Karpas-422 (cell line): ENCODE data around the gene PHF20. TPM values are rescaled to one million over a fixed set of nuclear protein-coding genes. Genes with fewer than 3 reads are reported as not detected.

Experiments used
- DNase-seq: peaks from one replicate; pipeline ENCODE4 v3.0.0-alpha.2; 2015
- H2AFZ ChIP-seq: fragments of 200-600 bp; sonication (generic); 2 replicates; pipeline ENCODE4 v1.6.1; 2014; ENCODE audit warnings: antibody characterized with exemption, low read length, mixed read lengths
- H3K27ac ChIP-seq: fragments of 200-600 bp; sonication (generic); 2 replicates; pipeline ENCODE4 v1.5.1; 2014; ENCODE audit warnings: mild to moderate bottlenecking, low read length, moderate library complexity
- H3K27me3 ChIP-seq: fragments of 200-600 bp; sonication (generic); 2 replicates; pipeline ENCODE4 v1.6.1; 2014; ENCODE audit warnings: low read length, mixed read lengths
- H3K36me3 ChIP-seq: fragments of 200-600 bp; sonication (generic); 2 replicates; pipeline ENCODE4 v1.6.1; 2014; ENCODE audit warnings: low read length, mixed read lengths; ENCODE audit not compliant: insufficient read depth
- H3K4me1 ChIP-seq: fragments of 200-600 bp; sonication (generic); 2 replicates; pipeline ENCODE4 v1.6.1; 2014; ENCODE audit warnings: mild to moderate bottlenecking, low read length, mixed read lengths
- H3K4me2 ChIP-seq: fragments of 200-600 bp; sonication (generic); 2 replicates; pipeline ENCODE4 v1.6.1; 2014; ENCODE audit warnings: low read length, low read depth, mild to moderate bottlenecking; ENCODE audit not compliant: poor library complexity, severe bottlenecking
- H3K4me3 ChIP-seq: fragments of 200-600 bp; sonication (generic); 2 replicates; pipeline ENCODE4 v1.5.1; 2014; ENCODE audit warnings: mild to moderate bottlenecking, antibody characterized with exemption, low read length, mixed read lengths
- H3K79me2 ChIP-seq: fragments of 200-600 bp; sonication (generic); 2 replicates; pipeline ENCODE4 v1.6.1; 2014; ENCODE audit warnings: mild to moderate bottlenecking, low read length, mixed read lengths
- H3K9ac ChIP-seq: fragments of 200-600 bp; sonication (generic); 2 replicates; pipeline ENCODE4 v1.6.0; 2014; ENCODE audit warnings: low read length
- H3K9me2 ChIP-seq: fragments of 200-600 bp; sonication (generic), shearing (Covaris generic); replicated peaks from 2 replicates; pipeline ENCODE4 v1.6.0; 2014; ENCODE audit warnings: mild to moderate bottlenecking, low read length, moderate library complexity; ENCODE audit not compliant: insufficient read depth
- H3K9me3 ChIP-seq: fragments of 300-700, 200-600 bp; sonication (generic); 2 replicates; pipeline ENCODE4 v1.6.1; 2014; ENCODE audit warnings: low read length, mixed read lengths
- H4K20me1 ChIP-seq: fragments of 200-600 bp; sonication (generic); 2 replicates; pipeline ENCODE4 v1.6.1; 2014; ENCODE audit warnings: mild to moderate bottlenecking, antibody characterized with exemption, low read length, low read depth; ENCODE audit not compliant: insufficient read depth
- total RNA-seq: library from RNA; depleted of rRNA; stranded (reverse); fragments of >200 nt; shearing (Covaris generic); gene quantifications from 2 replicates; pipeline ENCODE4 v1.2.3, GENCODE V29; 2014; ENCODE audit warnings: low replicate concordance

PHF20 gene
- total RNA-seq, 1 experiment from 2014 or later: 27.8 TPM

DNA sequence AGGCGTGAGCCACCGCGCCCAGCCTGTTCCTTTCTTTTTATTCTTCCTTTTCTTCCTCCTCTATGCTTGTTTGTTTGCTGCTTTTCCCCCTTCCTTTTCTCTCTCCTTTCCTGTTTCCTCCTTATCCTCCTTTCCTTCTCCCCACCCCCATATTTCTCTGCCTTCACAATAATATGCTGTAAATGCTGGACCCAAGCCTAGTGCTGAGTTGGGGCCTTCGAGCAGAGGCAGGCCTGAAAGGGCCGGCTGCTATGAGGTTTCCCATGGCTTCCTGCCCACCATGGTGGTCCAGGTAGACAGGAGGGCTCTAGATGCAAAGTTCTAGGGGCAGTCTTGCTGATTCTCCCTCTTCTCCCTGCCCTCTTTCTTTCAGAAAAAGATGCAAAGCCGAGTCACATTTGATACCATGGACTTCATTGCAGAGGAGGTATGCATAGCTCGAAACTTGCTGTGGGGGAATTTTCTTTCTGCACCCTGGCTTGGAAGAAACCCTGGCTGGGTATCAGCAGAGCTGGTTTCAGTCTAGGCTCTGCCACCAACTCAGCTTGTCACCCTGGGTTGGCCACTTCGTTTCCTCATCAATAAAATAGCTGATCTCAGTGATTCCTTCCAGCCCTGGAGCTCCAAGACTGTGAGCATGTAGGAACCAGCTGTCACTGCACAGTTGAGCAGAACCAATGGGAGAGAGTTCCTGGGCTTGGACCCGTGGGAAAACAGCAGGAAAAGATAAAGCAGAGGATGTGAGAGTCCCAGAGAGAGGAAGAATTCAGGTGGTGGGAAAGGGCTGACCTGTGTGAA lies 204.0 kb downstream of the PHF20 start:
- no peak for DNase-seq
- Histone ChIP-seq H3K4me3 (no peak overlapping the region), H2AFZ (no peak overlapping the region), H3K27me3 (no peaks in the 10 kb centered on the region), H3K36me3 (no peaks in the 10 kb centered on the region), H3K9me2 (no peaks in the 10 kb centered on the region), H3K9ac (no peak overlapping the region), H3K27ac (no peak overlapping the region), H3K4me2 (no peak overlapping the region), H3K9me3 (no peaks in the 10 kb centered on the region), H4K20me1 (no peaks in the 10 kb centered on the region), H3K79me2 (no peaks in the 10 kb centered on the region), H3K4me1 (peaks cover 31% of the 10 kb centered on the region)

DNA sequence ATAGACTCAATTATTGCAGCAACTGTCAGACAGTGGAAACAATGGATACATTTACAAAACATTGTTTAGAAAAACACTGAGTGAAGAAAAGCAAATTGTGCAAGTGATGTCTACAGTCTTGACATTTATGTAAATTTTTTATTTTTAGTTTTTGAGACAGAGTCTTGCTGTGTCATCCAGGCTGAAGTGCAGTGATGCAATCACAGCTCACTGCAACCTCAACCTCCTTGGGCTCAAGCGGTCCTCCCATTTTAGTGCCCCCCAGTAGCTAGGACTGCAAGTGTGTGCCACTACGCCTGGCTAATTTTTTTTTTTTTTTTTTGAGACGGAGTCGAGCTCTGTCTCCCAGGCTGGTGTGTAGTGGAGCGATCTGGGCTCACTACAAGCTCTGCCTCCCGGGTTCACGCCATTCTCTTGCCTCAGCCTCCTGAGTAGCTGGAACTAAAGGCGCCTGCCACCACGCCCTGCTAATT lies 206.3 kb downstream of the PHF20 start:
- Histone ChIP-seq H2AFZ (no peak overlapping the region), H3K79me2 (no peaks in the 10 kb centered on the region), H3K4me1 (peaks cover 31% of the 10 kb centered on the region), H3K9me2 (no peaks in the 10 kb centered on the region), H3K9me3 (no peaks in the 10 kb centered on the region), H3K27me3 (no peaks in the 10 kb centered on the region), H3K27ac (peak overlapping the region; percentile 51; the same call in 1 of the 2 replicates), H4K20me1 (no peaks in the 10 kb centered on the region), H3K36me3 (no peaks in the 10 kb centered on the region), H3K4me2 (peak overlapping the region; percentile 57), H3K4me3 (no peak overlapping the region), H3K9ac (no peak overlapping the region)
- peak; percentile 75 for DNase-seq

DNA sequence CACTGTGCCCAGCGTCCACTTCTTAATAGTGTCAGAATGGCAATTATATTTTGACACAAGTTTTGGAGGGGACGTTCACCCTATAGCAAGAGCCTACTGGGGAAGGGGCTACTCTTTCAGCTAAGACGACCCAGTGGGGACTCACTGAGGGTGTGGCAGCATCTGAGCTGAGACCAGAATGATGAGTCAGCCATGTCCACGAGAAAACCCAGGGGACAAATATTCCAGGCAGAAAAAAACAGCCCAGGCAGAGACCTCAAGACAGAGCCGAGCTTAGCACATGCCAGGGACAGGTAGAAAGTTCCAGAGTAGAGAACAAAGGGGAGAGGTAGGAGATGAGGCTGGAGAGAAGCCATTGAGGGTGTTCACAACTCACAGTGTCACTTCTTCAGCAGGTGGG lies 207.7 kb downstream of the PHF20 start:
- H3K36me3 ChIP-seq: no peaks in the 10 kb centered on the region
- no peak overlapping the region for H3K27ac ChIP-seq
- no peak overlapping the region for H3K4me2 ChIP-seq
- DNase-seq: no peak
- peaks cover 31% of the 10 kb centered on the region for H3K4me1 ChIP-seq
- no peaks in the 10 kb centered on the region for H3K27me3 ChIP-seq
- no peaks in the 10 kb centered on the region for H3K79me2 ChIP-seq
- no peak overlapping the region for H2AFZ ChIP-seq
- no peak overlapping the region for H3K4me3 ChIP-seq
- no peaks in the 10 kb centered on the region for H3K9me2 ChIP-seq
- H3K9ac ChIP-seq: no peak overlapping the region
- H3K9me3 ChIP-seq: no peaks in the 10 kb centered on the region
- H4K20me1 ChIP-seq: no peaks in the 10 kb centered on the region

DNA sequence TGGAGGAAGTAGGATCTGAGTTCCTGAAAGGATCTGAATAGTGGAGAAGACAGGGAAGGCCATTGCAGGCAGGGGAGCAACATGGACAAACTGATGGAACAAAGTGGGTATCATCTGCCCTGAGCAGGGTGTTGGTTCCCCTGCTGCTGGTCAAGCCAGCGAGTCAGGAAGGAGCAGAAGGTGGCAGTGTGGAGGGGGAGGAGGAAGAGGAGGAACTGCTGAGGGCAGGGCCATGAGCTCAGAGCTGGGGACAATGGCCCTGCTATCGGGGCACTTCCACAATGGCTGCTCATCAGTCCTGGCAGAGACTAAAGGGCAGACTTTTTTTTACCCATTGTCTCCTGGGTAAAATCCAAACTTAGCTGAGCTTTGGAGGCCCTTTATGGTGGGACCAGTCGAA lies 210.2 kb downstream of the PHF20 start:
- Histone ChIP-seq H3K27ac (no peak overlapping the region), H3K36me3 (no peaks in the 10 kb centered on the region), H3K9me3 (no peaks in the 10 kb centered on the region), H4K20me1 (no peaks in the 10 kb centered on the region), H3K27me3 (no peaks in the 10 kb centered on the region), H3K9me2 (no peaks in the 10 kb centered on the region), H3K4me2 (no peak overlapping the region), H3K79me2 (no peaks in the 10 kb centered on the region), H3K9ac (no peak overlapping the region), H2AFZ (no peak overlapping the region), H3K4me3 (no peak overlapping the region), H3K4me1 (peaks cover 40% of the 10 kb centered on the region)
- no peak for DNase-seq

DNA sequence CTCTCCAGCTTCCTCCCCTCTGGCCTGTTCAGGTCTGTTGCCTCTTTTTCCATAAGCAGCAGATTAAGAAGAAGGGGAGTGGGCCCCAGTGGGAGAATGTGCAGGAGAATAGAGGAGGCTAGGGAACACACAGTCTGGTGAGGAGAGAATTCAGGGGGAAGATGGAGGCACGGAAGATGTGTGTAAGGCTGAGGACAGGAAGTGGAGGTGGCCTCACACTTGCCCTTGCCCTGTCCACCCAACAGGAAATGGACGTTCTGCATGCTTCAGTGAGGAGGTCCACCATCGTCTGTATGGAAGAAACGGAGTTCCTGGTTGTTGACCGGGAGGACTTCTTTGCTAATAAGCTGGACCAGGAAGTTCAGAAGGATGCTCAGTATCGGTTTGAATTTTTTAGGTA lies 212.6 kb downstream of the PHF20 start:
- Histone ChIP-seq H4K20me1 (no peaks in the 10 kb centered on the region), H3K36me3 (no peaks in the 10 kb centered on the region), H3K9me3 (no peaks in the 10 kb centered on the region), H3K4me1 (peaks cover 17% of the 10 kb centered on the region), H3K4me3 (no peak overlapping the region), H3K4me2 (no peak overlapping the region), H3K27ac (no peak overlapping the region), H2AFZ (no peak overlapping the region), H3K79me2 (no peaks in the 10 kb centered on the region), H3K9me2 (no peaks in the 10 kb centered on the region), H3K27me3 (no peaks in the 10 kb centered on the region), H3K9ac (no peak overlapping the region)
- DNase-seq: no peak

DNA sequence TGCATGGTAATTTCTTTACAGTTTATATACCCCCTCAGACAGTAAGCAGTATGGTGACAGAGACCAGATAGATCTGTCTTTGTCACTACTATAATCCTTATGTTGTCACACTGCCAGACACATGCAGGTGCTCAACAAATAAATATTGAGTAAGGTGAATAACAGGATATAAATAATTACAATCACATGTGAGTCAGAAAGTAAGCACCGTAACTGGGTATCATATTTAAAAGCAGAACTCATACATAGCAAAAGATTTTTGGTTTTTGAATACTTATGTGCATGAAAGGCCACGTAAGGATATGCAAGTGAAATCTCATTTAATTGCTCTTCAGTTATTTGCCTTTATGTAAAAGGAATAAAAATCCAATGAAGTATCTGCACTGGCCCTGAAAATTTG lies 214.0 kb downstream of the PHF20 start:
- H3K79me2 ChIP-seq: no peaks in the 10 kb centered on the region
- no peak overlapping the region for H3K9ac ChIP-seq
- no peaks in the 10 kb centered on the region for H3K9me2 ChIP-seq
- H3K4me3 ChIP-seq: no peak overlapping the region
- DNase-seq: peak; percentile 47
- peaks cover 9% of the 10 kb centered on the region for H3K4me1 ChIP-seq
- H2AFZ ChIP-seq: no peak overlapping the region
- H3K4me2 ChIP-seq: no peak overlapping the region
- H4K20me1 ChIP-seq: no peaks in the 10 kb centered on the region
- H3K27me3 ChIP-seq: no peaks in the 10 kb centered on the region
- H3K9me3 ChIP-seq: no peaks in the 10 kb centered on the region
- no peaks in the 10 kb centered on the region for H3K36me3 ChIP-seq
- no peak overlapping the region for H3K27ac ChIP-seq

DNA sequence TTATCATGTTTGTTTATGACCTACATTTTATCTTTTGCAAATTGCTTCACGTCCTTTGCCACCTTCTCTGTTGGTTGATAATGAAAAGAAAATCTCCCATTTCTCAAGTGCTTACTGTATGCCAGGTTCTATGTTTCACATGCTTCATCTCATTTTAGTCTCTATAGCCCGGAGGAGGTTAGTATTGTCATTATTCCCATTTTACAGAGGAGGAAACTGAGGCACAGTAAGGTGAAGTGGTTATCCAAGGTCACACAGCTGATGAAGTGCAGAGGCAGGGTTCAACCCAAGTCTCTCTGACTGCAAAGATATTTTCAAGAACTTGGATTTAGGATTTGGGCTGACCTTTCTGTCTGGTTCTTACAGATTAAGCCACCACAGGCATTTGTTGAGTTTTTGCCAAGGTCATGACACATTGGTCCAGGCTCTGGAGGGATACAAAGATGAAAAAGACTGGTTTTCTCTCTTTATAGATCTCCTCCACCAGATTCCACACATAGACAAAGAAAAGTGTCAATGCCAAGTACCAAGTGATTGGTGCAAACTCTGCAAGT lies 217.2 kb downstream of the PHF20 start:
- no peaks in the 10 kb centered on the region for H3K27me3 ChIP-seq
- no peak for DNase-seq
- peaks cover 25% of the 10 kb centered on the region for H3K4me1 ChIP-seq
- no peak overlapping the region for H3K9ac ChIP-seq
- no peaks in the 10 kb centered on the region for H3K9me2 ChIP-seq
- no peak overlapping the region for H3K4me3 ChIP-seq
- no peak overlapping the region for H3K4me2 ChIP-seq
- no peaks in the 10 kb centered on the region for H3K9me3 ChIP-seq
- H3K79me2 ChIP-seq: no peaks in the 10 kb centered on the region
- H3K27ac ChIP-seq: no peak overlapping the region
- no peaks in the 10 kb centered on the region for H4K20me1 ChIP-seq
- H2AFZ ChIP-seq: no peak overlapping the region
- no peaks in the 10 kb centered on the region for H3K36me3 ChIP-seq

DNA sequence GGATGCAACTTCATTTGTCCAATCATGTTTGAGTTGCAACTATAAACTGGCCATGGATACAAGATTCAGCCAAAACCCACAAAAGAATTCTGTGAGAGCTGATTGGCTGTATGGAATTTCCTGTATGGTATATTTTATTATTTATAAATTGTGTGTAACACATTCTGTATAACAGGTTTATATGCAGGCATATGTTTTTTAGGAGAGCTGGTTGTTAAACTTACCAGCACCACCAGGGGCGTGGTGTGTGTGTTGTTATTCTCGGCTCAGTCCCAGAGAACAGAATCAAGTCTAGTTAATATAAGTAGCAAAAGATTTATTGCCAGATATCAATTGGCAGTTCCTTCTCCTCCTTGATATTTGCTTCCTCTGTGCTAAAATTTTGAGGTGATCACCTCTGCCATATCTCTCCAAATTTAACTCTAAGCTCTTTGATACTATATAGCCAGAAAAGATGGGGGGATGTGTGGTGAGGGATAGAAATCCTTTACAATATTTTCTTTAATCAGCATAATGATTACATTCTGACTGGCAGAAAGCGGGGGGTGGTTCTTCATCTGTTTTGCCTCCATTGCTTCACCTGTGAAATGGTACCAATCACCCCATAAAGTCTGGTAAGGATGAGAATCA lies 219.4 kb downstream of the PHF20 start:
- Histone ChIP-seq H4K20me1 (no peaks in the 10 kb centered on the region), H3K9ac (no peak overlapping the region), H3K27me3 (no peaks in the 10 kb centered on the region), H3K9me3 (no peaks in the 10 kb centered on the region), H2AFZ (no peak overlapping the region), H3K9me2 (no peaks in the 10 kb centered on the region), H3K79me2 (no peaks in the 10 kb centered on the region), H3K4me1 (peaks cover 18% of the 10 kb centered on the region), H3K36me3 (no peaks in the 10 kb centered on the region), H3K4me3 (no peak overlapping the region), H3K4me2 (no peak overlapping the region), H3K27ac (no peak overlapping the region)
- DNase-seq: peak; percentile 73
